HEK293 (cell line): ENCODE measurements around the gene SMC3.

Experiments
- REPIN1 ChIP-seq: fragments of 450-650 bp; formaldehyde crosslinking; IDR thresholded peaks from 2 replicates; pipeline ENCODE4 v1.5.1; 2017; ENCODE audit warnings: missing biosample characterization, missing genetic modification characterization, low read depth
- ZBTB8A ChIP-seq: fragments of 450-650 bp; formaldehyde crosslinking; IDR thresholded peaks from 2 replicates; pipeline ENCODE4 v1.5.1; 2016; ENCODE audit warnings: missing biosample characterization, missing genetic modification characterization
- TF ChIP-seq, protein P1 (sequence below): fragments of 450-650 bp; formaldehyde crosslinking; IDR thresholded peaks from 2 replicates; pipeline ENCODE4 v1.5.1; 2016; ENCODE audit warnings: missing biosample characterization, missing genetic modification characterization

- no peak for TF ChIP-seq REPIN1 (tag by site-specific recombination)
- TF ChIP-seq ZBTB8A (tag by site-specific recombination), result no peak
- TF ChIP-seq, protein P1, sequence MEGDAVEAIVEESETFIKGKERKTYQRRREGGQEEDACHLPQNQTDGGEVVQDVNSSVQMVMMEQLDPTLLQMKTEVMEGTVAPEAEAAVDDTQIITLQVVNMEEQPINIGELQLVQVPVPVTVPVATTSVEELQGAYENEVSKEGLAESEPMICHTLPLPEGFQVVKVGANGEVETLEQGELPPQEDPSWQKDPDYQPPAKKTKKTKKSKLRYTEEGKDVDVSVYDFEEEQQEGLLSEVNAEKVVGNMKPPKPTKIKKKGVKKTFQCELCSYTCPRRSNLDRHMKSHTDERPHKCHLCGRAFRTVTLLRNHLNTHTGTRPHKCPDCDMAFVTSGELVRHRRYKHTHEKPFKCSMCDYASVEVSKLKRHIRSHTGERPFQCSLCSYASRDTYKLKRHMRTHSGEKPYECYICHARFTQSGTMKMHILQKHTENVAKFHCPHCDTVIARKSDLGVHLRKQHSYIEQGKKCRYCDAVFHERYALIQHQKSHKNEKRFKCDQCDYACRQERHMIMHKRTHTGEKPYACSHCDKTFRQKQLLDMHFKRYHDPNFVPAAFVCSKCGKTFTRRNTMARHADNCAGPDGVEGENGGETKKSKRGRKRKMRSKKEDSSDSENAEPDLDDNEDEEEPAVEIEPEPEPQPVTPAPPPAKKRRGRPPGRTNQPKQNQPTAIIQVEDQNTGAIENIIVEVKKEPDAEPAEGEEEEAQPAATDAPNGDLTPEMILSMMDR (tag by site-specific recombination), result no peak
Measured at GRCh38 chr10:110584006-110584405, 16.5 kb downstream of the SMC3 start.
